H1 (cell line): ENCODE results near the gene CABP1. TPM values are rescaled to one million over a fixed set of nuclear protein-coding genes. Genes with fewer than 3 reads are reported as not detected.
"Not testable (repeated sequence)": the region's sequence is repeated elsewhere in the genome, so short reads cannot be mapped to it uniquely, and the experiment has no call there.

ENCODE experiments used
- CTCF ChIA-PET: fragments of 300-600 bp; sonication (Branson Sonifier 250); formaldehyde crosslinking; loops from one replicate; lab custom pipeline; 2021; ENCODE audit not compliant: partially characterized antibody; lab: Charles Lee
- POLR2A ChIA-PET: fragments of 300-600 bp; sonication (Branson Sonifier 250); formaldehyde crosslinking; loops from one replicate; lab custom pipeline; 2021; ENCODE audit warnings: inconsistent platforms; ENCODE audit not compliant: partially characterized antibody; lab: Charles Lee
- DNase-seq, 2 experiments: peaks; one replicate each; pipeline versions ENCODE4 v3.0.0 to v3.0.0-alpha.2; 2010 to 2022; ENCODE audit warnings: low spot score in 2 of 2, low read depth in 1 of 2, mixed read lengths in 1 of 2
- FAIRE-seq: peaks from 2 replicates; lab custom pipeline; 2011; peaks lifted over from hg19 to GRCh38; lab: Jason Lieb, UNC
- H2AFZ ChIP-seq: 2 replicates; pipeline ENCODE4 v1.8.1; 2012; ENCODE audit warnings: low read length, inconsistent platforms
- H2AK5ac ChIP-seq: 2 replicates; pipeline ENCODE4 v1.6.1; 2013; ENCODE audit warnings: low read depth, low read length
- H2BK120ac ChIP-seq: replicated peaks from 2 replicates; pipeline ENCODE3; 2013; ENCODE audit warnings: low read depth, low read length, inconsistent platforms
- H2BK12ac ChIP-seq: 2 replicates; pipeline ENCODE4 v1.6.1; 2013; ENCODE audit warnings: low read depth, low read length
- H2BK15ac ChIP-seq: 2 replicates; pipeline ENCODE4 v1.6.1; 2013; ENCODE audit warnings: low read length
- H2BK20ac ChIP-seq: 2 replicates; pipeline ENCODE4 v1.6.1; 2013; ENCODE audit warnings: low read length
- H2BK5ac ChIP-seq: 2 replicates; pipeline ENCODE4 v1.6.1; 2013; ENCODE audit warnings: low read depth, low read length
- H3K14ac ChIP-seq: 2 replicates; pipeline ENCODE4 v1.6.1; 2013; ENCODE audit warnings: inconsistent platforms; ENCODE audit not compliant: insufficient read length
- H3K18ac ChIP-seq: 2 replicates; pipeline ENCODE4 v1.6.1; 2013; ENCODE audit warnings: low read length; ENCODE audit errors: extremely low read depth
- H3K23ac ChIP-seq: 2 replicates; pipeline ENCODE4 v1.6.1; 2013; ENCODE audit warnings: inconsistent platforms; ENCODE audit not compliant: insufficient read length
- H3K23me2 ChIP-seq: 2 replicates; pipeline ENCODE4 v1.6.1; 2013; ENCODE audit warnings: low read depth, low read length
- H3K27ac ChIP-seq: 2 replicates; pipeline ENCODE4 v1.6.1; 2011; ENCODE audit warnings: low read depth, low read length, inconsistent platforms
- H3K27me3 ChIP-seq, 4 experiments: replicated peaks in 1 of 4; 1 replicate in 1 of 4; 2 replicates in 3 of 4; pipeline versions ENCODE4 v1.6.1 to v1.8.1; 2011 to 2013; ENCODE audit warnings: low read length in 3 of 4, mild to moderate bottlenecking in 3 of 4, inconsistent platforms in 2 of 4, mixed read lengths in 2 of 4, moderate library complexity in 1 of 4; ENCODE audit not compliant: control insufficient read depth in 3 of 4, insufficient read depth in 3 of 4; ENCODE audit errors: extremely low read depth in 1 of 4
- H3K36me3 ChIP-seq, 4 experiments: 2 replicates each; pipeline versions ENCODE4 v1.6.1 to v1.8.1; 2011 to 2013; ENCODE audit warnings: mild to moderate bottlenecking in 4 of 4, low read length in 3 of 4, moderate library complexity in 2 of 4, control low read depth in 1 of 4, inconsistent platforms in 1 of 4; ENCODE audit not compliant: insufficient read depth in 4 of 4, control insufficient read depth in 2 of 4
- H3K4ac ChIP-seq: replicated peaks from 2 replicates; pipeline ENCODE3; 2013; ENCODE audit warnings: low read length, low read depth, mixed read lengths, inconsistent platforms; ENCODE audit not compliant: insufficient read length
- H3K4me1 ChIP-seq, 4 experiments: replicated peaks in 1 of 4; 1 replicate in 1 of 4; 2 replicates in 3 of 4; pipeline versions ENCODE4 v1.6.1 to v1.8.1; 2011 to 2013; ENCODE audit warnings: low read length in 3 of 4, inconsistent platforms in 2 of 4, mixed read lengths in 1 of 4; ENCODE audit not compliant: insufficient read depth in 4 of 4, control insufficient read depth in 3 of 4
- H3K4me2 ChIP-seq, 2 experiments: 2 replicates each; pipeline versions ENCODE4 v1.6.1 to v1.8.1; 2011 to 2013; ENCODE audit warnings: low read depth in 2 of 2, low read length in 2 of 2, control low read depth in 1 of 2, inconsistent platforms in 1 of 2, mild to moderate bottlenecking in 1 of 2; ENCODE audit not compliant: insufficient read depth in 1 of 2
- H3K4me3 ChIP-seq, 4 experiments: fragments of 200-600, 300-600 bp in 1 of 4; sonication (generic), shearing (Covaris generic), sonication (Bioruptor Twin) in 1 of 4; 2 replicates each; pipeline versions ENCODE4 v1.5.1 to v1.8.1; 2011 to 2016; ENCODE audit warnings: low read length in 4 of 4, low read depth in 3 of 4, control low read depth in 2 of 4, inconsistent platforms in 2 of 4, mild to moderate bottlenecking in 2 of 4, mixed read lengths in 1 of 4, moderate library complexity in 1 of 4; ENCODE audit not compliant: insufficient read depth in 2 of 4; ENCODE audit errors: extremely low read depth in 1 of 4
- H3K56ac ChIP-seq: replicated peaks from 2 replicates; pipeline ENCODE3; 2013; ENCODE audit warnings: low read depth, mild to moderate bottlenecking, mixed read lengths, low read length, inconsistent platforms; ENCODE audit not compliant: insufficient read length
- H3K79me1 ChIP-seq: 2 replicates; pipeline ENCODE4 v1.6.1; 2013; ENCODE audit warnings: low read depth, low read length, control low read depth
- H3K79me2 ChIP-seq, 2 experiments: 2 replicates each; pipeline versions ENCODE4 v1.6.1 to v1.8.1; 2012 to 2013; ENCODE audit warnings: low read length in 2 of 2, mild to moderate bottlenecking in 2 of 2, inconsistent platforms in 1 of 2; ENCODE audit not compliant: insufficient read depth in 2 of 2, control insufficient read depth in 1 of 2
- H3K9ac ChIP-seq, 4 experiments: replicated peaks in 1 of 4; 1 replicate in 1 of 4; 2 replicates in 3 of 4; pipeline versions ENCODE4 v1.6.1 to v1.8.1; 2011 to 2013; ENCODE audit warnings: low read depth in 3 of 4, low read length in 3 of 4, control low read depth in 2 of 4, mild to moderate bottlenecking in 2 of 4, moderate library complexity in 2 of 4, inconsistent platforms in 1 of 4; ENCODE audit errors: extremely low read depth in 1 of 4
- H3K9me3 ChIP-seq, 2 experiments: 2 replicates each; pipeline versions ENCODE4 v1.6.1 to v1.8.1; 2012 to 2013; ENCODE audit warnings: mild to moderate bottlenecking in 2 of 2, moderate library complexity in 2 of 2, control low read depth in 1 of 2, inconsistent platforms in 1 of 2, low read depth in 1 of 2, low read length in 1 of 2, mixed read lengths in 1 of 2; ENCODE audit not compliant: insufficient read depth in 2 of 2
- H4K20me1 ChIP-seq, 2 experiments: replicated peaks in 1 of 2; 2 replicates each; pipeline versions ENCODE3 to v1.8.1; 2011 to 2013; ENCODE audit warnings: inconsistent platforms in 2 of 2, low read length in 2 of 2, mild to moderate bottlenecking in 1 of 2; ENCODE audit not compliant: insufficient read depth in 2 of 2, control insufficient read depth in 1 of 2
- H4K5ac ChIP-seq: 2 replicates; pipeline ENCODE4 v1.6.1; 2013; ENCODE audit warnings: low read length, low read depth, mixed read lengths, inconsistent platforms; ENCODE audit not compliant: insufficient read length
- H4K8ac ChIP-seq: 2 replicates; pipeline ENCODE4 v1.8.0; 2013; ENCODE audit warnings: mild to moderate bottlenecking, moderate library complexity, low read length, inconsistent platforms; ENCODE audit not compliant: insufficient read depth; ENCODE audit errors: extremely low read depth
- H4K91ac ChIP-seq: replicated peaks from 2 replicates; pipeline ENCODE3; 2013; ENCODE audit warnings: low read length, mixed read lengths, inconsistent platforms; ENCODE audit not compliant: insufficient read length
- WGBS, 2 experiments: shearing (Covaris generic) in 1 of 2; methylation state at CpG; one replicate each; pipeline versions ENCODE4 v1.1.6 to v1.1.7; 2013 to 2015; ENCODE audit warnings: low lambda C conversion rate in 2 of 2, mixed read lengths in 2 of 2, inconsistent platforms in 1 of 2, low coverage in 1 of 2, missing lambda C conversion rate in 1 of 2; ENCODE audit not compliant: insufficient replicate concordance in 2 of 2, insufficient coverage in 1 of 2, insufficient read length in 1 of 2; ENCODE audit errors: extremely low coverage in 1 of 2, missing lambda C conversion rate in 1 of 2; 5-methylcytosine and 5-hydroxymethylcytosine counted together
- polyA plus RNA-seq, 7 experiments: library from polyadenylated mRNA; depleted of rRNA in 3 of 7; stranded (reverse) in 5 of 7; unstranded in 2 of 7; fragments of >200 nt in 5 of 7; fragments of 200-250 nt in 2 of 7; gene quantifications; 1 replicate in 5 of 7; 2 replicates in 1 of 7; 4 replicates in 1 of 7; pipeline versions ENCODE4 v1.2.1 to v1.2.3, GENCODE V29; 2011 to 2013; ENCODE audit warnings: missing spikeins in 2 of 7, mixed read lengths in 2 of 7
- total RNA-seq: library from RNA; stranded (reverse); fragmentation: NEBNext Ultra II Directional; extraction: Animal tissue kit (Norgen Biotek cat#: 25700); gene quantifications from 2 replicates; pipeline ENCODE4 v1.2.1, GENCODE V29; 2021

Gene CABP1
- total and polyA plus RNA-seq, 2 of the 8 experiments (the other 6 are each of a cell fraction or from before 2014, with no cell fraction given): 3.9 to 7.4 TPM

- DNase-seq, H3K36me3 ChIP-seq, H3K23me2 ChIP-seq, H4K20me1 ChIP-seq, H2AFZ ChIP-seq, H3K27me3 ChIP-seq, H3K9me3 ChIP-seq, H3K27ac ChIP-seq, H3K4me1 ChIP-seq, H4K91ac ChIP-seq, H3K79me2 ChIP-seq, H3K4me2 ChIP-seq, H4K8ac ChIP-seq, H3K9ac ChIP-seq, H2BK5ac ChIP-seq, H2AK5ac ChIP-seq, H3K14ac ChIP-seq, H2BK120ac ChIP-seq, H3K18ac ChIP-seq, H3K56ac ChIP-seq, H3K4me3 ChIP-seq, H3K4ac ChIP-seq, H3K23ac ChIP-seq, H2BK15ac ChIP-seq, H4K5ac ChIP-seq, H2BK12ac ChIP-seq, FAIRE-seq, H3K79me1 ChIP-seq, H2BK20ac ChIP-seq: not testable (repeated sequence)
- POLR2A ChIA-PET: interaction anchor here (1.5 kb wide), 1 partner anchor 21 kb away, joined by 5 read pairs; the partner anchor contains the start of gene POP5
- 74% methylated on average over 5 of the region's 5 CpGs; no CpG with 5 or more reads in 1 of the 2 experiments for WGBS, 2 experiments
- CTCF ChIA-PET: interaction anchor here (0.7 to 1.8 kb wide), 7 partner anchors 8 to 47 kb away, joined by 3 to 7 read pairs (median 4); no protein-coding TSS in a partner anchor
Observed at GRCh38 chr12:120602416-120602815, 38.0 kb upstream of the CABP1 start.
